Lung (tissue), 12 donors: ENCODE measurements around the gene LGR4. TPM values are rescaled to one million over a fixed set of nuclear protein-coding genes. Genes with fewer than 3 reads are reported as not detected.

Source experiments
- ATAC-seq: fragments of 200-7000 bp; cut with Tn5 transposase; one replicate; pipeline ENCODE4 v1.9.1; 2020; ENCODE audit warnings: moderate number of reproducible peaks; ENCODE audit not compliant: insufficient read depth, low FRiP score
- DNase-seq, 3 donors: peaks; one replicate each; pipeline ENCODE4 v3.0.0-alpha.2; 2013 to 2017
- H3K27ac ChIP-seq, 2 donors: one replicate each; pipeline ENCODE4 v1.5.1; 2013; ENCODE audit warnings: mild to moderate bottlenecking in 2 of 2, moderate library complexity in 2 of 2, control low read depth in 1 of 2, inconsistent platforms in 1 of 2, low read depth in 1 of 2, low read length in 1 of 2
- H3K27me3 ChIP-seq, 3 donors: one replicate each; pipeline ENCODE4 v1.5.1; 2013; ENCODE audit warnings: low read length in 2 of 3; ENCODE audit not compliant: control insufficient read depth in 3 of 3, insufficient read depth in 3 of 3
- H3K36me3 ChIP-seq, 4 donors: one replicate each; pipeline ENCODE4 v1.5.1; 2013; ENCODE audit warnings: low read length in 4 of 4, mild to moderate bottlenecking in 1 of 4, moderate library complexity in 1 of 4; ENCODE audit not compliant: control insufficient read depth in 4 of 4, insufficient read depth in 4 of 4
- H3K4me1 ChIP-seq, 5 donors: one replicate each; pipeline ENCODE4 v1.5.1; 2013; ENCODE audit warnings: low read length in 5 of 5, mild to moderate bottlenecking in 2 of 5, moderate library complexity in 1 of 5; ENCODE audit not compliant: control insufficient read depth in 5 of 5, insufficient read depth in 5 of 5
- H3K4me3 ChIP-seq: one replicate; pipeline ENCODE4 v1.5.1; 2013; ENCODE audit warnings: mild to moderate bottlenecking, control low read depth, moderate library complexity
- H3K9ac ChIP-seq, 2 donors: one replicate each; pipeline ENCODE4 v1.5.1; 2013; ENCODE audit warnings: low read length in 2 of 2, control low read depth in 1 of 2; ENCODE audit not compliant: insufficient read depth in 1 of 2
- H3K9me3 ChIP-seq, 4 donors: one replicate each; pipeline ENCODE4 v1.5.1; 2013; ENCODE audit warnings: low read length in 3 of 4, mild to moderate bottlenecking in 1 of 4, moderate library complexity in 1 of 4; ENCODE audit not compliant: control insufficient read depth in 4 of 4, insufficient read depth in 3 of 4
- WGBS, 2 donors: extraction: QIAGEN DNeasy Blood & Tissue Kit; methylation state at CpG; one replicate each; pipeline ENCODE4 v1.1.7; 2013; 5-methylcytosine and 5-hydroxymethylcytosine counted together
- polyA plus RNA-seq, 2 donors: library from polyadenylated mRNA; stranded (reverse); fragments of 200-250 nt; gene quantifications; one replicate each; pipeline ENCODE4 v1.2.1, GENCODE V29; 2013
- total RNA-seq, 2 donors: library from RNA; depleted of rRNA in 1 of 2; stranded (reverse); fragments of >200 nt in 1 of 2; gene quantifications; one replicate each; pipeline ENCODE4 v1.2.1, GENCODE V29; 2014 to 2021
- TF ChIP-seq, protein P1 (sequence below): IDR thresholded peaks from 2 replicates; pipeline ENCODE4 v1.5.1; 2012; ENCODE audit warnings: mild to moderate bottlenecking; ENCODE audit errors: control extremely low read depth, extremely low read depth
- donor health status: control.
- donor health status: control.
- donor health status: Bipolar disorder and iron deficiency.
- donor health status: healthy.
- donor health status: DM: yes; HTN: yes; CAD: no.

The LGR4 gene
- total and polyA plus RNA-seq, 4 donors: 2.2 to 29.2 (median 3.7) TPM

DNA sequence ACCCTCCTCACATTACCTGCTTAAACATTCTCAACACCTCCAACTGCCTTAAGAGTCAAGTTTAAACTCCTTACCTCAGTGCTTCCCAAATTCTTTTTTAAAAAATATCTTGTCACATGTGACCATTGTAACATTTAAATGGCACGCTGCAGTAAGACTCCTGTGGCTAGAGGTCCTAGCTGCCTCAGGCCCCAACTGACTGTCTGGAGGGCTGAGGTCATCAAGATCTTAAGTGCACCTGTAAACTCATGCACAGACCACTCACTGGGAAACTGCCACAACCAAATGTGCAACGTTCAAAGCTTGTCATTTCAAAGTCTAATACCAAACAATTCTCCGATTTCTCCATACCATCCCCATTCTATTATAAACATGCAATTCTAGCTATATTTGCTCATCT is 93.1 kb downstream of the LGR4 start:
- H3K9me3 ChIP-seq: no peaks in the 10 kb centered on the region
- no peak overlapping the region for H3K27ac ChIP-seq
- H3K27me3 ChIP-seq: peaks cover 0 to 31% (median 0%) of the 10 kb centered on the region in 3 donors
- H3K4me1 ChIP-seq: no peaks in the 10 kb centered on the region
- no peak overlapping the region for H3K9ac ChIP-seq
- TF ChIP-seq, protein P1, sequence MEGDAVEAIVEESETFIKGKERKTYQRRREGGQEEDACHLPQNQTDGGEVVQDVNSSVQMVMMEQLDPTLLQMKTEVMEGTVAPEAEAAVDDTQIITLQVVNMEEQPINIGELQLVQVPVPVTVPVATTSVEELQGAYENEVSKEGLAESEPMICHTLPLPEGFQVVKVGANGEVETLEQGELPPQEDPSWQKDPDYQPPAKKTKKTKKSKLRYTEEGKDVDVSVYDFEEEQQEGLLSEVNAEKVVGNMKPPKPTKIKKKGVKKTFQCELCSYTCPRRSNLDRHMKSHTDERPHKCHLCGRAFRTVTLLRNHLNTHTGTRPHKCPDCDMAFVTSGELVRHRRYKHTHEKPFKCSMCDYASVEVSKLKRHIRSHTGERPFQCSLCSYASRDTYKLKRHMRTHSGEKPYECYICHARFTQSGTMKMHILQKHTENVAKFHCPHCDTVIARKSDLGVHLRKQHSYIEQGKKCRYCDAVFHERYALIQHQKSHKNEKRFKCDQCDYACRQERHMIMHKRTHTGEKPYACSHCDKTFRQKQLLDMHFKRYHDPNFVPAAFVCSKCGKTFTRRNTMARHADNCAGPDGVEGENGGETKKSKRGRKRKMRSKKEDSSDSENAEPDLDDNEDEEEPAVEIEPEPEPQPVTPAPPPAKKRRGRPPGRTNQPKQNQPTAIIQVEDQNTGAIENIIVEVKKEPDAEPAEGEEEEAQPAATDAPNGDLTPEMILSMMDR: no peak
- no peak for ATAC-seq
- H3K36me3 ChIP-seq: peaks cover 2 to 7% (median 5%) of the 10 kb centered on the region in 4 donors
- DNase-seq: no peak
- WGBS, 2 donors: 78 to 92% methylated on average over 3 of the region's 3 CpGs
- no peak overlapping the region for H3K4me3 ChIP-seq

DNA sequence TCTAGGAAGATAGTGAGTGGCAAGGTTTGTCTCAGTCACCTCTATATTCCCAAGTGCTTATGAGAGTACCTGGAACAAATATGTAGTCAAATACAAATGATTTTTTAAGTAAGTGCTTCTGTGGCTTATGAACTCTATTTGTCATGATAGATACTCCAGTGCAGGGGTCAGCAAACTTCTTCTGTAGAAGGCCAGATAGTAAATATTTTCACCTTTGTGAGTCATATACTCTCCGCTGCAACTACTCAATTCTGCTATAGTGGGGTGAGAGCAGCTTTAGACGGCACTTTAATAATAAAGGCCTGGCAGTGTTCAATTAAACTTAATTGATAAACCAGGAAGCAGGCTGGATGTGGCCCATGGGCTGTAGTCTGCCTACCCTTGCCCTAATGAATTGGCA is 97.2 kb downstream of the LGR4 start:
- Histone ChIP-seq H3K36me3 (peaks cover 0 to 14% (median 4%) of the 10 kb centered on the region in 4 donors), H3K9ac (no peak overlapping the region), H3K4me1 (peaks cover 0 to 4% (median 0%) of the 10 kb centered on the region in 5 donors), H3K27ac (no peak overlapping the region), H3K9me3 (no peaks in the 10 kb centered on the region), H3K4me3 (no peak overlapping the region), H3K27me3 (peaks cover 0 to 27% (median 0%) of the 10 kb centered on the region in 3 donors)
- no peak for DNase-seq
- no peak for ATAC-seq
- TF ChIP-seq, protein P1: no peak
- WGBS, 2 donors: 93 to 96% methylated on average over 2 of the region's 2 CpGs

DNA sequence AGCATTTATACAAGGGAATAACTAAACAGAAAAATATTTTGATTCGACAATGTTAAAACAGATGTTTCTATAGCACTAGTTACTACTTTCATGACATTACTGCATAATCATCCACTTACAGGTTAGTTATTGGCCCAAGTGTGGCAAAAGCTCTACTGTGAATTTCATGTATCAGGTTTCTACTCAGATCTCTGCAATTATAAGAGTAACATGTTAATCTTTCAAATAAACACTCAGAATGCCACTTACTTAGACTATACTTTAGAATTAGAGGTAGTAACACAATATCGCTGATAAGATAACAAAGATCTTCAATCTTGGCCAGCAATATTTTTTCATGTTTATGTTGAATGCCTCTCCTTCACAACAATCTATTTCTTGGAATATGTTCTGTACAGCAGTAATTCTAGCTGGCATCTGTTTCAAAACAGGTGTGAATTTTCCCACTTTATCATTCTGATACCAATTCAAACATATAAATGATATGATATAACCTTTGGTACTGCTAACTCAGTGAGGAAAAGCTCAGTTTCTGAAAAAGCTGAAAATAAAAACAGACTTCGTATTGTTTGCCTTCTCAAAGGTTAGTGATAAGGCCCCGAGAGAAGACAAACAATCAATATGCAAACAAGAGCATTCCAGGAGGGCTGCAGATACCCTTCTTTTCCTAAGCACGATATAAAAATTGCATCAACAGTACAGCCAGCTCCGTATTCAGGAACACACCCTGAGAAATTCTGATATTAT is 98.6 kb downstream of the LGR4 start:
- Histone ChIP-seq H3K9me3 (no peaks in the 10 kb centered on the region), H3K36me3 (peaks cover 0 to 7% (median 4%) of the 10 kb centered on the region in 4 donors), H3K9ac (no peak overlapping the region), H3K27me3 (peaks cover 0 to 25% (median 0%) of the 10 kb centered on the region in 3 donors), H3K27ac (no peak overlapping the region), H3K4me3 (no peak overlapping the region), H3K4me1 (peaks cover 0 to 10% (median 0%) of the 10 kb centered on the region in 5 donors)
- TF ChIP-seq, protein P1: no peak
- ATAC-seq (no peak), DNase-seq (no peak)
- 65 to 78% methylated on average over 6 of the region's 6 CpGs for WGBS, 2 donors
